Uterus (tissue), 4 donors: ENCODE results near the gene NEB. TPM values are rescaled to one million over a fixed set of nuclear protein-coding genes. Genes with fewer than 3 reads are reported as not detected.
"Not testable (repeated sequence)": the region's sequence is repeated elsewhere in the genome, so short reads cannot be mapped to it uniquely, and the experiment has no call there.

Experiments
- DNase-seq, 2 donors: peaks; one replicate each; pipeline ENCODE4 v3.0.0-alpha.2; 2019 to 2020
- H3K27ac ChIP-seq, 2 donors: fragments of 200-600 bp; sonication (generic); 1 replicate in 1 of 2; 2 replicates in 1 of 2; pipeline ENCODE4 v1.5.1; 2016 to 2018
- H3K27me3 ChIP-seq, 2 donors: fragments of 200-600 bp; sonication (generic); one replicate each; pipeline ENCODE4 v1.5.1; 2018 to 2019; ENCODE audit warnings: control low read depth in 1 of 2
- H3K36me3 ChIP-seq, 2 donors: fragments of 200-600 bp; sonication (generic); one replicate each; pipeline ENCODE4 v1.5.1; 2019; ENCODE audit warnings: control low read depth in 1 of 2
- H3K4me1 ChIP-seq, 2 donors: fragments of 200-600 bp; sonication (generic); one replicate each; pipeline ENCODE4 v1.5.1; 2018 to 2019; ENCODE audit warnings: control low read depth in 1 of 2
- H3K4me3 ChIP-seq, 2 donors: fragments of 200-600 bp; sonication (generic); 1 replicate in 1 of 2; 2 replicates in 1 of 2; pipeline ENCODE4 v1.5.1; 2018 to 2019; ENCODE audit warnings: mild to moderate bottlenecking in 1 of 2
- H3K9me3 ChIP-seq, 2 donors: fragments of 200-600 bp; sonication (generic); one replicate each; pipeline ENCODE4 v1.5.1; 2019; ENCODE audit warnings: control low read depth in 1 of 2
- CTCF ChIP-seq, 4 experiments: fragments of 200-600 bp in 2 of 4; fragments of 450-650 bp in 2 of 4; sonication (generic) in 2 of 4; IDR thresholded peaks; one replicate each; pipeline ENCODE4 v1.5.1; 2016 to 2019; ENCODE audit warnings: antibody characterized with exemption in 4 of 4, mild to moderate bottlenecking in 2 of 4, moderate library complexity in 1 of 4
- POLR2A ChIP-seq, 2 donors: fragments of 450-650 bp; IDR thresholded peaks; one replicate each; pipeline ENCODE4 v1.6.1; 2016; ENCODE audit warnings: antibody characterized with exemption in 2 of 2, mild to moderate bottlenecking in 1 of 2, moderate library complexity in 1 of 2
- intact Hi-C: fragments of 100-400 bp; cut with DNase I; formaldehyde crosslinking; loops from one replicate; pipeline ENCODE4 v1.15.1; 2023; ENCODE audit warnings: low total_unique reads
- total RNA-seq, 4 donors: library from RNA; depleted of rRNA in 3 of 4; stranded (reverse); fragments of >200 nt in 3 of 4; gene quantifications; one replicate each; pipeline versions ENCODE4 v1.1.0 to v1.2.4, GENCODE V29; 2014 to 2023
- donor health status: DM: yes; HTN: yes; CAD: no.

NEB gene
- total RNA-seq, 4 donors from 2014 or later: under 0.01 to 2.2 (median 0.84) TPM

GRCh38 chr2:151707857-151708256 lies 26.4 kb downstream of the NEB start:
- intact Hi-C loops: no loop called here
- H3K9me3 ChIP-seq: no peaks in the 10 kb centered on the region
- no peak for DNase-seq
- TF ChIP-seq CTCF (IDR thresholded peaks at IDR 0.05) (no peak), POLR2A (IDR thresholded peaks at IDR 0.05) (no peak)
- H3K4me3 ChIP-seq: no peak overlapping the region
- no peaks in the 10 kb centered on the region for H3K27me3 ChIP-seq
- no peaks in the 10 kb centered on the region for H3K36me3 ChIP-seq
- H3K4me1 ChIP-seq: no peaks in the 10 kb centered on the region
- no peak overlapping the region for H3K27ac ChIP-seq

- H3K27ac ChIP-seq, H3K9me3 ChIP-seq, H3K36me3 ChIP-seq, H3K4me3 ChIP-seq, intact Hi-C loops, DNase-seq, H3K27me3 ChIP-seq, H3K4me1 ChIP-seq: not testable (repeated sequence)
These were observed 29.8 kb downstream of the NEB start for GRCh38 chr2:151704480-151704961.

- DNase-seq, H3K4me1 ChIP-seq, H3K27me3 ChIP-seq, H3K27ac ChIP-seq, H3K36me3 ChIP-seq, H3K4me3 ChIP-seq, intact Hi-C loops, H3K9me3 ChIP-seq: not testable (repeated sequence)
These were observed 36.1 kb downstream of the NEB start for GRCh38 chr2:151698134-151698533.

- Histone ChIP-seq H3K4me3 (no peak overlapping the region), H3K36me3 (no peaks in the 10 kb centered on the region), H3K9me3 (no peaks in the 10 kb centered on the region), H3K27me3 (no peaks in the 10 kb centered on the region), H3K27ac (no peak overlapping the region), H3K4me1 (no peaks in the 10 kb centered on the region)
- TF ChIP-seq POLR2A (IDR thresholded peaks at IDR 0.05) (no peak), CTCF (IDR thresholded peaks at IDR 0.05) (no peak)
- no peak for DNase-seq
- intact Hi-C loops: no loop called here
These were observed 38.5 kb downstream of the NEB start for GRCh38 chr2:151695778-151696177.

GRCh38 chr2:151691631-151692030 lies 42.6 kb downstream of the NEB start:
- Histone ChIP-seq H3K9me3 (no peaks in the 10 kb centered on the region), H3K4me3 (no peak overlapping the region), H3K27ac (no peak overlapping the region), H3K4me1 (no peaks in the 10 kb centered on the region), H3K36me3 (no peaks in the 10 kb centered on the region), H3K27me3 (no peaks in the 10 kb centered on the region)
- intact Hi-C loops: no loop called here
- TF ChIP-seq CTCF (IDR thresholded peaks at IDR 0.05) (no peak), POLR2A (IDR thresholded peaks at IDR 0.05) (no peak)
- DNase-seq: no peak

- Histone ChIP-seq H3K27me3 (no peaks in the 10 kb centered on the region), H3K4me3 (no peak overlapping the region), H3K9me3 (no peaks in the 10 kb centered on the region), H3K27ac (no peak overlapping the region), H3K4me1 (no peaks in the 10 kb centered on the region), H3K36me3 (no peaks in the 10 kb centered on the region)
- no peak for DNase-seq
- no peak for TF ChIP-seq POLR2A (IDR thresholded peaks at IDR 0.05)
- TF ChIP-seq CTCF (IDR thresholded peaks at IDR 0.05): no peak
- intact Hi-C loops: no loop called here
These were observed 45.6 kb downstream of the NEB start for GRCh38 chr2:151688719-151689118.
